ENCODE measurements around the gene ANXA11. TPM values are rescaled to one million over a fixed set of nuclear protein-coding genes. Genes with fewer than 3 reads are reported as not detected.

Gene ANXA11
- total RNA-seq, 1 experiment from 2014 or later = 434 TPM

- no peaks in the 10 kb centered on the region for H3K27me3 ChIP-seq (ENCODE audit: low read length)
- peak overlapping the region; percentile 32 for H3K4me2 ChIP-seq (ENCODE audit: low read length)
- ChIA-PET POLR2A (ENCODE audit: unreplicated experiment) (interaction anchor here (0.6 to 0.7 kb wide), 5 partner anchors 10 to 103 kb away, joined by 3 to 8 read pairs (median 4); no protein-coding TSS in a partner anchor), CTCF (interaction anchor here (0.6 to 0.8 kb wide), 4 partner anchors 15 to 65 kb away, joined by 3 to 5 read pairs (median 3); no protein-coding TSS in a partner anchor)
- peak; percentile 97 for DNase-seq
- no peak overlapping the region for H3K4me3 ChIP-seq (ENCODE audit: low read length)
- peaks cover 52% of the 10 kb centered on the region for H3K4me1 ChIP-seq (ENCODE audit: insufficient read depth, low read length)
- H3K9ac ChIP-seq (ENCODE audit: low read length) = peak overlapping the region; percentile 1
- intact Hi-C loops (cut with micrococcal nuclease) = loop anchor here (1.0 kb wide), 2 partner anchors 9 to 52 kb away; no protein-coding TSS in a partner anchor
- H2AFZ ChIP-seq (ENCODE audit: low read length) = no peak overlapping the region
- peak; percentile 66 for ATAC-seq
- H3K79me2 ChIP-seq (ENCODE audit: low read length) = peaks cover 6% of the 10 kb centered on the region
- peaks cover 87% of the 10 kb centered on the region for H3K36me3 ChIP-seq (ENCODE audit: low read depth, low read length)
- 0 out of 2 replicates have a peak, but pooled peaks cover 4% of the 10 kb centered on the region for H3K9me3 ChIP-seq (ENCODE audit: low read length)
- no TSS peak for BruUV-seq (replicated peaks)
- TF ChIP-seq EZH2 (IDR thresholded peaks at IDR 0.05; ENCODE audit: low read length, unreplicated experiment) (no peak), EZH2phosphoT487 (IDR thresholded peaks at IDR 0.05; ENCODE audit: borderline replicate concordance, low read length) (no peak), CTCF (conservative IDR thresholded peaks at IDR 0.05; ENCODE audit: low read depth, low read length) (no peak)
- H3K27ac ChIP-seq (ENCODE audit: low read length) = peak overlapping the region; percentile 55
- no peaks in the 10 kb centered on the region for H3K9me2 ChIP-seq (replicated peaks; ENCODE audit: low read length)
- 0 out of 2 replicates have a peak, but pooled peaks cover 4% of the 10 kb centered on the region for H4K20me1 ChIP-seq (ENCODE audit: low read length)
- peaks cover 17% of the 10 kb centered on the region for H3F3A ChIP-seq (ENCODE audit: low read length, unreplicated experiment)
Measured at GRCh38 chr10:80154978-80155695, 50.2 kb downstream of the ANXA11 start.

GRCh38 chr10:80154626-80154977 lies 50.7 kb downstream of the ANXA11 start:
- Histone ChIP-seq H3K4me2 (ENCODE audit: low read length) (peak overlapping the region; percentile 32), H3K27ac (ENCODE audit: low read length) (peak overlapping the region; percentile 55)

More at GRCh38 chr10:80154626-80154977, 50.7 kb downstream of the ANXA11 start:
- H3K9me2 ChIP-seq (replicated peaks; ENCODE audit: low read length) = no peaks in the 10 kb centered on the region
- H3K9ac ChIP-seq (ENCODE audit: low read length) = peak overlapping the region; percentile 1
- ATAC-seq (no peak), DNase-seq (no peak)
- H2AFZ ChIP-seq (ENCODE audit: low read length) = no peak overlapping the region
- H3K79me2 ChIP-seq (ENCODE audit: low read length) = peaks cover 6% of the 10 kb centered on the region
- peaks cover 47% of the 10 kb centered on the region for H3K4me1 ChIP-seq (ENCODE audit: insufficient read depth, low read length)
- TF ChIP-seq EZH2phosphoT487 (IDR thresholded peaks at IDR 0.05; ENCODE audit: borderline replicate concordance, low read length) = no peak
- TF ChIP-seq CTCF (conservative IDR thresholded peaks at IDR 0.05; ENCODE audit: low read depth, low read length) = no peak
- TF ChIP-seq EZH2 (IDR thresholded peaks at IDR 0.05; ENCODE audit: low read length, unreplicated experiment) = no peak
- CTCF ChIA-PET = interaction anchor here (0.6 kb wide), 1 partner anchor 15 kb away, joined by 3 read pairs; no protein-coding TSS in a partner anchor
- H3K9me3 ChIP-seq (ENCODE audit: low read length) = peaks cover 8% of the 10 kb centered on the region; the same call in 1 of the 2 replicates
- POLR2A ChIA-PET (ENCODE audit: unreplicated experiment) = interaction anchor here (0.6 kb wide), 1 partner anchor 21 kb away, joined by 3 read pairs; no protein-coding TSS in a partner anchor
- no peaks in the 10 kb centered on the region for H3K27me3 ChIP-seq (ENCODE audit: low read length)
- H3K4me3 ChIP-seq (ENCODE audit: low read length) = no peak overlapping the region
- no TSS peak for BruUV-seq (replicated peaks)
- 0 out of 2 replicates have a peak, but pooled peaks cover 4% of the 10 kb centered on the region for H4K20me1 ChIP-seq (ENCODE audit: low read length)
- peaks cover 87% of the 10 kb centered on the region for H3K36me3 ChIP-seq (ENCODE audit: low read depth, low read length)
- peaks cover 17% of the 10 kb centered on the region for H3F3A ChIP-seq (ENCODE audit: low read length, unreplicated experiment)
- intact Hi-C loops (cut with micrococcal nuclease) = no loop called here

Data from PC-3 (cell line).